ENCODE results near the gene RAB8B.
"Not testable (repeated sequence)": the region's sequence is repeated elsewhere in the genome, so short reads cannot be mapped to it uniquely, and the experiment has no call there.

Gene RAB8B

GRCh38 chr15:63210151-63211091 is 21.0 kb downstream of the RAB8B start:
- no peak for DNase-seq

GRCh38 chr15:63211092-63211490 is 21.7 kb downstream of the RAB8B start:
- DNase-seq: no peak

- DNase-seq: no peak
Observed at GRCh38 chr15:63211549-63211948, 22.1 kb downstream of the RAB8B start.

DNA sequence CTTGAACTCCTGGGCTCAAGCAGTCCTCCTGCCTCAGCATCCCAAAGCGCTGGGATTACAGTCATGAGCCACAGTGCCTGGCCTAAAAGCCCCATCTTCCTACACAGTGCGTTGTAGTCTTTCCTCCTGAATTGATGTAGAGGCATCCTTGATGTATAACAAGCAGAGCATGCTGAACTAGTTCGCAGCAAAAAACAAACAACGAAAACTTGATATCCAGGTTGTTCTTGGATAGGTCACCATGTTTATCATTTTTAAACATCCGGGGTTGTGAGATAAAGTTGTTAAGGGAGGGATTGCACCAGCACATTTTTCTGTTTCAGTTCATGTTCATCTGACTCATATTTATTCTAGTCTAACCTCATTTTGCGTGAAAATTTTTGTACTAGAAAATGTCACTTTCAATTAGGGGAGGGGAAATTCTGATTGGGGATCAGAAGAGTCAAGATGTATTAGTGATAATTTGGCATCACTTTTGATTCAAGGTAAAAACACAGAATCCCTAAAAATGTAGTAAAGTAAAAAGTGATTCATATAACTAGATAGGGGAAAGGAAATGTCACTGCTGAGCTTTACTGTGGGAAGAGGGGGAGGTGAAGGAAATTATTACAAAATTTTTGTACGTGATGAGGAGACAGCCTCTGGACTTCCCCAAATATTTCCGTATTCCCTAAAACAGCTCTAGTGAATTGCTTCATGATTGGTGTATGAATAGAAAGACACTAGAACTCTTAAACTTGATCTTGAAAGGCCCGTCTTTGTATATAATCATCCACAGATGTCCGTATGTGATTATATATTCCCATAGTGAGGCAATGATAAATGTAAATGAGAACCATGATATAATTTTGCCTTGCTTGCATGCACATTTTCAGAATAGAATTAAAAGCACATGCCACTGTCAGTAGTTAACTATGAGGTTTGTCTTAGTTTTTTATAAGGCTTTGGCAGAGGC is 22.9 kb downstream of the RAB8B start:
- DNase-seq: no peak

DNA sequence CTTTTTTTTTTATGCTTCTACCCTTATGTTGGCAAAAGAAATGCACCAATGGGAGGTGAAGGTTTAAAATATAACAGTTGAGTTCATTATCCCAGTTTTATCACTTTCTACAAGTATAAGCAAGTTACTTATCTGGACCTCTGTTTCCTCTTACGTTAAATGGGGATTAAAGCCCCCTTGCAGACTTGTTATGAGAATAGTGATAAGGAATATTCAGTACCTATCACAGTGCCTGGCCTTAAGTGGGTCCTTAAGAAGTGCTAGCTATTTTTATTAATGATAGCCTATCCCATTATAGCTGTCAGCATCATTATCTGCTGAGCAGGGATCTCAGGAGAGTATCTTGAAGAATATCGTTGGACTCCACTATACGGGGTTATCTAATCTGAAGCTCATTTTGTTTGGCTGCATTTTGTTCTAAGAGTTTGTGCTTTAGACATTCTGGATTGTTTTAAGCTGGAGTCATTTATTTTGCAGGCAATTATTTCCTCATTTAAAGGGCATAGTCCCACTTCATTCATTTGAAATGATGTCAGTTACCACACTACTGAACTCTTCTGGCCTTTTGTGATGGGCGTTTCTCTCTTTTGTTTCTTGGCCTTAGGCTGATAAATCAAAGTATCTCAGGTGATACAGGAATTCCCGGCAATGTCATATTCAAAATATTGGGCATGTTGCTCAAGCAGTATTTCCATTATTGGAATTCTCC is 28.8 kb downstream of the RAB8B start:
- DNase-seq: no peak

DNA sequence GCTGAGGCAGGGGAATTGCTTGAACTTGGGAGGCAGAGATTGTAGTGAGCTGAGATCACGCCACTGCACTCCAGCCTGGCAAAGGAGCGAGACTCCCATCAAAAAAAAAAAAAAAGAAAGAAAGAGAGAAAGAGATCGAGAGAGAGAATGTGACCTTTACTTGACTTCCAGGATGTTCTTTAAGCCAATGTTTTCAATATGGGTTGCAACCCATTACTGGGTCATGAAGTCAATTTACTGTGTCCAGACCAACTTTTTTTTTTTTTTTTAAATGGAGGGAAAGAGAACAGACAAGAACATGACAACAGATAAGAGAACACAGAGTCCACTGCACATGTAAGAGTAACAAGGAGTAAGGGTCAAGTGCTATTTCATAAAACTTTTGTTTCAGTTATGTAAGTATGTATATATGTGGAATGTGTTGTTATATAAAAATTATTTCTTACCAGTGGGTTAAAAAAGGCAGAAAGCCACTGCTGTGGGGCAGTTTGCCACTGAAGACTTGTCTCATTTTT is 29.8 kb downstream of the RAB8B start:
- no peak for DNase-seq

DNA sequence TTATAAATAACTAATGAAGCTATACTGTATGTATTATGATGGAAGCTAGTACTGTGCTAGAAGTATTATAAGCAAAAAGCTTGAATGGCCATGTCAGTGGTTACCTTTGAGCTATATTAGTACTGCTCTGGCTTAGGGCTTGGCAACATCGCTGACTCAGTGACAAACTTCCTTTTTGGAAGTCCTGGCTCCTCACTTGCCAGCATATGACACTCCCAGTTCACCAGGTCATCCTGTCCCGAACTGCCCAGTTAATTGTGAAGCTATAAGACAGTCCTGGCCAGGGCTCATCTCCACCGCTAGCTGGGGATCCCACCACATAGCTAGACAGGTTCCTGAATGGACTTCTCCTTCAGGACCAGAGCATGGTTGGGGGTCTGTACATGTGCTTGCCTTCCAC is 31.9 kb downstream of the RAB8B start:
- no peak for DNase-seq

- no peak for DNase-seq
Observed at GRCh38 chr15:63223463-63223862, 34.1 kb downstream of the RAB8B start.

DNA sequence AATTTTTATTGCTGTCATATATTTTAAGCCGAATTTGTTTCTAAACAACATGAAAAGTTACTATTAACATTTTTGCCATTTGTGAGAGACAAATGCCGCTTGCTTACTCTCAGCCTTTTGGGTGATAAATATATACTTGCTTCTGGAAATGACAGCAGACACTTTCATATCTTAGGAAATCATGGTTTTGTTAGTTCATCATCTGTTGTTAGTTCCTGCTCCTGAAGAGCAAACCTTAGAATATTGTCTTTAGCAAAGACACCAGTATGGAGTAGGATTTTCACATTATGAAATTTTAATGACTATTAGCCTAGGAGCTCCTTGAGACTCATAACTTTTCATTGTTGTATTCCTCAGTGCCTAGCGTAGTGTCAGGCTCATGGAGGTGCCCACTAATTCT is 36.0 kb downstream of the RAB8B start:
- DNase-seq: no peak

DNA sequence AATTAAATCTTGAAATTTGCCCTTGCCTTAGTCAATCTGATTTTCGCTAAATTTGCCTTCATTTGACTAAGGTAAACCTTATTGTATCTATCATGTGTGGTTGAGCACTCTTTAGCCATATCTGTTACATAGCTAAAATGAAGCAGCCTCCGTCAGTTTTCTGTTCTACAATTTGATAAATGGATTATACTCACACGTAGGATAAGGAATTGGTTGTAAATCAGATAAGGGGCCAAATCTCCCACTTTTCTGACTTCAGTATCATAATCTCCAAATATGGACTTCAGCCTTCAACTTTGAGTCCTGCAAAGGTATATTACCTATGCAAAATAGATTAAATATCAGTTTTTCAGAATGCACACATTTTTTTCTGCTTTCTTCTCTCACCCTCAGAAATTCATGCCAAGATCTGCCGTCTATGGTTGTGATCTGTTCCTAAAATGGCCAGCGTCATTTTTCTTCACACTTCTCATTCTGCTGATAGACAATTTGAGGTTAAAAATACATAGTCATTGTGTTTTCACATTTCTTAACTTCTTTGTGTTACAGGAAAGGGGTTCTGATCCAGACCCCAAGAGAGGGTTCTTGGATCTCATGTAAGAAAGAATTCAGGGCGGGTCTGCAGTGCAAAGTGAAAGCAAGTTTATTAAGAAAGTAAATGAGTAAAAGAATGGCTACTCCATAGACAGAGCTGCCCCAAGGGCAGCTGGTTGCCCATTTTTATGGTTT is 36.9 kb downstream of the RAB8B start:
- no peak for DNase-seq

DNA sequence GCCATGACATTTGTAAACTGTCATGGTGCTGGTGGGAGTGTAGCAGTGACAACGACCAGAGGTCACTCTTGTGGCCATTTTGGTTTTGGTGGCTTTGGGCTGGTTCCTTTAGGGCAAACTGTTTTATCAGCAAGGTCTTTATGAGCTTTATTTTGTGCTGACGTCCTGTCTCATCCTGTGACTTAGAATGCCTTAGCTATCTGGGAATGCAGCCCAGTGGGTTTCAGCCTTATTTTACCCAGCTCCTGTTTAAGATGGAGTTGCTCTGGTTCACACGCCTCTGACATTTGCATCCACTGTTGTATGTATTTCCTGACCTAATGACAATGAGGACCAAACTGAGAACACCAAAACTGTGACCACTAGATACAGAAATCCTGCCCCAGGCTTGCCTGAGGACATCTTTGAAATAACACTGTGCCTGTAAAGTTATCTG is 37.6 kb downstream of the RAB8B start:
- no peak for DNase-seq

GRCh38 chr15:63227689-63228088 is 38.3 kb downstream of the RAB8B start:
- no peak for DNase-seq

DNA sequence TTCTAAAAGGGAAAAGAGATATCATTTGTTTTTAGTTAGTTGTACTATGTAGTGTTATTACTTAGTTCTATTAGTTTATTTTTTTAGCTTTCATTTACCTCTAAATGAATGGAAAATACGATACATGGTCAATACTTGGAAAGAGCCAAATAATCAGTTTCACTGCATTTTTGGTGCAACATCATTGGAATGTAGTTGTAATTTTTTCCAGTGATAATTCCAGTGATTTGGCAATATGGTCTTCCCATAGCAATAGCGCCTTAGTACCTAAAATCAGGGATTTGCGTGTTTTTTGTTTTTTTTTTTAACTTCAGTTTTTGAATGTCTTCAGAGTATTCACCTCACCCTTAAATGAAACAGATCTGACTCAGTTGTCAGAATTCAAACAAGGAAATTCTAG is 41.8 kb downstream of the RAB8B start:
- DNase-seq: no peak

DNA sequence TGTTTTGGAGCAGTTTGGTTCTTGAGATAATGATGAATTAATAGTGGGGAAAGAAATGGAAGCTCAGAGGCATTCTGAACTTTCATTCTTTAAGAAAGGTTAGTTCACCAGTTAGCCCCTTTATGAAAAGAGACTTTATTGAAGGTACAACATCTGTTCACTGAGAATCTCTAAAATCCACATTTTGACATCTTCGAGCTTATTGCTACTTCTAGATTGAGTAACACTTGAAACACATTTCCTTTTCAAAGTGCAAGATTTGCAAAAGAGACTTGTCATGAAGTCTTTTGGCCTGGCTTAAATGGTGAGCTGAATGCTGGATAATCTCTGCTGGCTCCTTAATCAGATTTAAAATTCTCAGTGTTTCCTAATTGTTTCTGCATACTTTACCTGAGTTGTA is 42.3 kb downstream of the RAB8B start:
- no peak for DNase-seq

GRCh38 chr15:63232405-63232804 is 43.0 kb downstream of the RAB8B start:
- DNase-seq: no peak

- no peak for DNase-seq
Observed at GRCh38 chr15:63232943-63233342, 43.5 kb downstream of the RAB8B start.

GRCh38 chr15:63233667-63234423 is 44.4 kb downstream of the RAB8B start:
- no peak for DNase-seq

GRCh38 chr15:63234451-63234870 is 45.1 kb downstream of the RAB8B start:
- DNase-seq: no peak

DNA sequence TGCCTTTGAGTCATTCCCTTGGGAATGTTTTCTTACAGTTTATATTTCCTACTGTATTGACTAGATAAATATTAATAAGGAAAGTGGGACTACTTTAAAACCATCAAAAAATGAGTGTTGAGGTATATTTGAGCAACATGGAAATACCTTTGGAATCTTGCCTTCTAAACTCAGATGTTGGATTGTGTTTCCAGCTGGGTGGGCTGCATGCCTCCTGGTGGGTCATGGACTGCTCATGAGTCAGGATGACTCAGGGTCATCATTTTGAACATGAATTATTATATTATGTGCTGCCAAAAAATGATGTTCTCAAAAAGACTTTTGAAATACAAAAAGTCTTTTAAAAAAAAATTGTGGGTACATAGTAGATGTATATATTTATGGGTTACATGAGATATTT is 46.9 kb downstream of the RAB8B start:
- DNase-seq: no peak

DNA sequence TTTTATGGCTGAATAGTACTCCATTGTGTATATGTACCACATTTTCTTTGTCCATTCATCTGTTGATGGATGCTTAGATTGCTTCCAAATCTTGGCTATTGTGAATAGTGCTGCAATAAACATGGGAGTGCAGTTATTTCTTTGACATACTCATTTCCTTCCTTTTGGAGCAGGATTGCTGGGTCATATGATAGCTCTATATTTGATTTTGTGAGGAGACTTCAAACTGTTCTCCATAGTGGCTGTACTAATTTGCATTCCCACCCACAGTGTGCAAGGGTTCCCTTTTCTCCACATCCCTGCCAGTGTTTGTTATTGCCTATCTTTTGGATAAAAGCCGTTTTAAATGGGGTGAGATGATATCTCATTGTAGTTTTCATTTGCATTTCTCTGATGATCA is 47.7 kb downstream of the RAB8B start:
- not testable (repeated sequence) for DNase-seq

GRCh38 chr15:63238171-63238570 is 48.8 kb downstream of the RAB8B start:
- no peak for DNase-seq
